SK-N-MC (cell line): ENCODE measurements around the gene GAST.

ENCODE experiments used
- DNase-seq: peaks from one replicate; pipeline ENCODE4 v3.0.0-alpha.2; 2011; ENCODE audit warnings: low read depth, low spot score
- H3K27ac ChIP-seq: fragments of 200-600 bp; sonication (generic); 2 replicates; pipeline ENCODE4 v1.5.1; 2016; ENCODE audit warnings: mixed run types
- H3K36me3 ChIP-seq: fragments of 200-600 bp; sonication (generic); 2 replicates; pipeline ENCODE4 v1.6.1; 2017; ENCODE audit warnings: antibody characterized with exemption, low read length, mixed read lengths; ENCODE audit not compliant: insufficient read depth
- H3K4me3 ChIP-seq: fragments of 200-600 bp; sonication (generic); 2 replicates; pipeline ENCODE4 v1.5.1; 2016
- H3K9ac ChIP-seq: fragments of 200-600 bp; sonication (generic); 2 replicates; pipeline ENCODE4 v1.8.0; 2017; ENCODE audit warnings: mixed run types, mixed read lengths; ENCODE audit not compliant: insufficient read length
- H3K9me3 ChIP-seq: fragments of 200-600 bp; sonication (generic); 2 replicates; pipeline ENCODE4 v1.6.1; 2017; ENCODE audit warnings: low read depth, mild to moderate bottlenecking, antibody characterized with exemption, low read length, moderate library complexity, mixed read lengths
- EZH2 ChIP-seq: fragments of 200-600 bp; sonication (generic); IDR thresholded peaks from one replicate; pipeline ENCODE4 v1.6.1; 2017; ENCODE audit warnings: antibody characterized with exemption
- FOXP2 ChIP-seq: optimal IDR thresholded peaks from 2 replicates; pipeline ENCODE3; 2011; ENCODE audit warnings: mild to moderate bottlenecking, moderate library complexity; ENCODE audit not compliant: insufficient read depth; ENCODE audit errors: extremely low read length, control extremely low read depth
- POLR2AphosphoS5 ChIP-seq: IDR thresholded peaks from 2 replicates; pipeline ENCODE4 v1.6.1; 2012; ENCODE audit warnings: mild to moderate bottlenecking, low read depth, low read length, borderline replicate concordance

Gene GAST

DNA sequence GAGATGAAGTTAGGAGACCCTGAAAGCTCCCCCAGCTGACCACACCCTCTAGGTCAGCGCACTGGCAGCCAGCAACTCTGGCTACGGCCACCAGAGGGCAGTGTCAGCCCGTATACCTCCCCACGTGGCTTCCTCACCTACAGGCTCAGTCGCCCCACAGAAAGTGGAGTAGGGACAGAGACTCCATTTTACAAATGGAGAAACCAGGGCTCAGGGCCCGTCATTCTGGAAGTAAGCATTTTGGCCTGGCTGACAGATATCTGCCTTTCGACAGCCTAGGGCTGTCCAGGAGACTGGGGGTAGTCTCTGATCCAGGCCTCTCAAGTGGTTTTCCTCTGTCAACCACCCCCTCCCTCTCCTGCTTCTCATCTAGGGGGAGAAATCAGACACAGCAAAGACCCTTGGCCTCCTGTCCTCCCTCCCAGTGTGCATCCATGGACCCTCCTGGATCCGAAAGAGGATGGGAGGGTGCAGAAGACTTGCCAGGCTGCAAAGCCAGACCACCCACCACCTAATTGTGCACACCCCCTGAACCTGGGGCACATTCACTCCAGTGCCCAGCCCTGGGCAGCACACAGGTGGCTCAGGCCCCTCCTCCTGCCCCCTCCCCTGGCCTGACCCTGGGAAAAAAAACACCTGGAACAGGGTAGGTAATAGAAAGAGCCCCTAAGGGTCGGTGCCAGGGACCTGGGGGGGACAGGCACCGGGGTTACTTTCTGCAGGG lies 26.1 kb downstream of the GAST start:
- Histone ChIP-seq H3K9ac (peak overlapping the region; percentile 75), H3K36me3 (no peaks in the 10 kb centered on the region), H3K9me3 (no peaks in the 10 kb centered on the region), H3K4me3 (peak overlapping the region; percentile 79), H3K27ac (peak overlapping the region; percentile 96)
- no peak for TF ChIP-seq EZH2
- TF ChIP-seq FOXP2: no peak
- TF ChIP-seq POLR2AphosphoS5: no peak
- peak; percentile 50 for DNase-seq

DNA sequence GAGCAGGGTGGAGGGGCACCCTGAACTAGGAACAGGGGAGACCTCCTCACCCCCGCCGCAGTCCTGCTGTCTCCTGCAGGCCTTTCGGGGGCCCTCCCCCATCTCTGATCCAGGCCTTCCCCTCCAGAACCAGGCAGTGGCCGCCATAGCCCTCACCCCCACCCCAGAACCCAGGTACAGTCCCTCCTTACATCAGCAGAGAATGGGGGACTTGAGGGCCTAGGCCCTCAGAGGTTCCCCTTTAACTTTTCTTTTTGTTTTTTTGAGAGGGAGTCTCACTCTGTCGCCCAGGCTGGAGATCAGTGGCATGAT lies 26.6 kb downstream of the GAST start:
- no peaks in the 10 kb centered on the region for H3K36me3 ChIP-seq
- H3K9ac ChIP-seq: peak overlapping the region; percentile 75
- TF ChIP-seq EZH2 (no peak), FOXP2 (no peak), POLR2AphosphoS5 (no peak)
- H3K9me3 ChIP-seq: no peaks in the 10 kb centered on the region
- no peak overlapping the region for H3K4me3 ChIP-seq
- no peak for DNase-seq
- peak overlapping the region; percentile 96 for H3K27ac ChIP-seq

DNA sequence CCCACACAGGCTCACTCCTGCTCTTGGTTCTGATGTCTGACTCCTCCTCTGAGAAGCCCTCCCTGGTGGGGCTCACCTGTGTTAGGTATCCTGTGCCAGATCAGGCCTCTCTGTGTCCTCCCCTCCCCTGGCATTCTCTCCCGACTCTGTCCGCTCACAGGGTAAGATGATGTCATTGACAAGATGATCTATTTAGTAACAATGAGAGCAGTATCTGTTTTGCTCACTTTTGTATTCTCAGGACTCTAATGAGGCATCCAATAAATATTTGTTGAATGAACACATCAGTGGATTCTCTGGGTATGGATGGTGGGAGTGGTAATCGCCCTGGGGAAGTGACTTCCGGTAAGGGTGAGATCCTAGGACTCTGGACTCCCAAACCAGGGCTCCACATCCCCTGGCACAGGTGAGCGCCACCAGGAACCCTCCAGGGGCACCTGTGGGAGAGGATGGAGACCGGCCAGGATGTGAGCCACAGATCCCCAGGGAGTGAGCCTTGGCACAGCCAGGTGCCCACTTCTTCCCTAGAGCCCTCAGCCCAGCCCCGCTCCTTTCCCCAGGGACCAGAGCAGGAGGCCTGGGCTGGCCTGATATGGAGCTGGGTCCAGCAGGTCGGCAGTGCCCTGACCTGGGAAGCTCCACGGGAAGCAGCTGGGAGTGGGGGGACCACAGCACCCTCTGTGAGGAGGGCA lies 27.7 kb downstream of the GAST start:
- H3K9me3 ChIP-seq: no peaks in the 10 kb centered on the region
- H3K4me3 ChIP-seq: no peak overlapping the region
- no peak overlapping the region for H3K9ac ChIP-seq
- H3K27ac ChIP-seq: no peak overlapping the region
- no peak for DNase-seq
- no peaks in the 10 kb centered on the region for H3K36me3 ChIP-seq
- TF ChIP-seq FOXP2: no peak
- TF ChIP-seq POLR2AphosphoS5: no peak
- no peak for TF ChIP-seq EZH2

DNA sequence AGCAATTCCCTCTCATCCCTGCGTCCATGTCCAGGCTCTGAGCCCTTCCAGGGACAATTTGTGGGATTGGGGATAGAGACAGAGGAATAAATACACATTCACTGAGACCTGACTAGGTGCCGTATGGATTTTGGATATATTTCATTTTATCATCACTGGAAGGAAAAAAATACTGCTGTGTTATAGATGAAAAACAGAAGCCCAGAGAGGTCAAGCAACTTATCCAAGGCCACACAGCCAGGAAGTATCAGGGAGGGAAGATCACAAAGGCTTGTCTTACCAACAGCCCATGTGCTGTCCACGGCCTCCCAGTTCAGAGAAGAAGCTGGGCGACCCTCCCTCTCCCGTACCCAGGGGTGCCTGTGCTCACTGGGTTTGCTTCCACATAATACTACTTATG lies 28.4 kb downstream of the GAST start:
- Histone ChIP-seq H3K27ac (no peak overlapping the region), H3K9ac (no peak overlapping the region)
- DNase-seq: no peak

DNA sequence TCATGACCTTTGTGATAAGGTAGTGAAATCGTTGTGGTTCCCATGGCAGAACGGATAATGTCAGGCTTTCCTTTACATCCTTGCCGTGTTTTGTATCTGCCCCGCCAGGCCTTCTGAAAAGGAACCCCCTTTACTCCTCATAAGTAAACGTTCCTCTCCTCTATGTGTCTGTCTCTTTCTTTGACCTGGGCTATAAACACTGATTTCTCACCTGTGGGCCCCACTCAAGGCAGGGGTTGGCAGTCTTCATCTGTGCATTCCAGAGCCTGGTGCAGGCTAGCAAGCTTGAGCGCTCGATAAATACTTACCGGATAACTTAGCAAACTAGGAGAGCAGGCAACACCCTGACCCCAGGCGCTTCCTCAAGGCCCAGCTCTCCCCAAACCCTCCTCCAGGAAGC lies 29.6 kb downstream of the GAST start:
- no peak overlapping the region for H3K4me3 ChIP-seq
- TF ChIP-seq POLR2AphosphoS5 (no peak), FOXP2 (no peak), EZH2 (no peak)
- H3K36me3 ChIP-seq: no peaks in the 10 kb centered on the region
- no peak for DNase-seq
- H3K9ac ChIP-seq: no peak overlapping the region
- no peaks in the 10 kb centered on the region for H3K9me3 ChIP-seq
- H3K27ac ChIP-seq: no peak overlapping the region

More for the DNA sequence above, 28.4 kb downstream of the GAST start:
- TF ChIP-seq FOXP2 (no peak), POLR2AphosphoS5 (no peak), EZH2 (no peak)
- Histone ChIP-seq H3K9me3 (no peaks in the 10 kb centered on the region), H3K4me3 (no peak overlapping the region), H3K36me3 (no peaks in the 10 kb centered on the region)

DNA sequence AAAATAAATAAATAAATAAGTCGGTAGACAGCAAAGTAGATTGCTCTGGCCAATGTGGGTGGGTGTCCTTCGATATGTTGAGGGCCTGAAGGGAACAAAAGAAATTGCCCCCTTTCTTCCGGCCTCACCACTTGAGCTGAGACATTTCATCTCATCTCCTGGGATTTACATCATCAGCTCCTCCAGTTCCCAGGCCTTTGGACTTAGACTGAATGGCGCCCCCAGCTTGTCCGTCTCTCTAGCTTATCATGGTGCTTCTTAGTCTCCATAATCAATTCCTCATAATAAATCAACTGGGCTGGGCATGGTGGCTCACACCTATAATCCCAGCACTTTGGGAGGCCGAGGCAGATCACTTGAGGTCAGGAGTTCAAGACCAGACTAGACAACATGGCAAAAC lies 36.1 kb downstream of the GAST start:
- DNase-seq: no peak
- Histone ChIP-seq H3K36me3 (no peaks in the 10 kb centered on the region), H3K4me3 (no peak overlapping the region), H3K9me3 (no peaks in the 10 kb centered on the region), H3K9ac (no peak overlapping the region), H3K27ac (no peak overlapping the region)
- TF ChIP-seq EZH2 (no peak), FOXP2 (no peak), POLR2AphosphoS5 (no peak)

DNA sequence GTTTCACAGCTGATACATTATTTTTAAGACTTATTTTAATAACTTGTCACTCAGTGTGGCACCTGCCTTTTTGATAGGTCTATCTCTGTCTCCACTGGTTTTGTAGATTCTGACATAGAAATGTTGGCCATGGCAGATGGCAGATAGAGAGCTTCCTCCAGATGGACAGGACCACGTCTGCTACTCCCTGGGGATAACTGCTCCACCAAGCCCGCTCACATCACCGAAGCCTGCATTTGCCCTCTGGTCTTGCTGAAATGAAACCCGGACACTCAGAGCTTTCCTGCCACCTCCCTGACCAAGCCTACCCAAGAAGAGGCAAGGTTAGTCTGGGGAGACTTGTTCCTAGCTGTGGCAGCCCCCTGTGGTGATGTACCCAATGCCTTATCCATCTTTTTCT lies 38.7 kb downstream of the GAST start:
- Histone ChIP-seq H3K4me3 (no peak overlapping the region), H3K9ac (no peak overlapping the region), H3K9me3 (no peaks in the 10 kb centered on the region), H3K36me3 (peaks cover 4% of the 10 kb centered on the region; the same call in 1 of the 2 replicates), H3K27ac (no peak overlapping the region)
- TF ChIP-seq POLR2AphosphoS5 (no peak), EZH2 (no peak), FOXP2 (no peak)
- DNase-seq: no peak

DNA sequence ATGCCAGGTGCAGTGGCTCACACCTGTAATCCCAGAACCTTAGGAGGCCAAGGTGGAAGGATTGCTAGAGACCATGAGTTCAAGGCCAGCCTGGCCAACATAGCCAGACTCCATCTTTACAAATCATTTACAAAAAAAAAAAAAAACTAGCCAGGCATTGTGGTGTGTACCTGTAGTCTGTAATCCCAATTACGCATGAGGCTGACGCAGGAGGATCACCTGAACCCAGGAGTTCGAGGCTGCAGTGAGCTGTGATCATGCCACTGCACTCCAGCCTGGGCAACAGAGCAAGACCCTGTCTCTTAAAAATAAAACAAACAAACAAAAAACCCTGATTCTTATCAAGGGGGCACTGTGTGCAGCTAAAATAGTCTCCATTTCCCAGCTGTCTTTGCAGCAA lies 39.2 kb downstream of the GAST start:
- TF ChIP-seq EZH2: no peak
- no peak for TF ChIP-seq FOXP2
- no peak for TF ChIP-seq POLR2AphosphoS5
- H3K36me3 ChIP-seq: peaks cover 8% of the 10 kb centered on the region; the same call in 1 of the 2 replicates
- DNase-seq: no peak
- H3K9me3 ChIP-seq: no peaks in the 10 kb centered on the region
- no peak overlapping the region for H3K27ac ChIP-seq
- H3K9ac ChIP-seq: no peak overlapping the region
- H3K4me3 ChIP-seq: no peak overlapping the region
